Measurements from ENCODE around the gene RRP12. TPM values are rescaled to one million over a fixed set of nuclear protein-coding genes. Genes with fewer than 3 reads are reported as not detected.

RRP12 gene
- total RNA-seq, 2 donors from 2014 or later: 17.7 to 29.3 TPM

DNA sequence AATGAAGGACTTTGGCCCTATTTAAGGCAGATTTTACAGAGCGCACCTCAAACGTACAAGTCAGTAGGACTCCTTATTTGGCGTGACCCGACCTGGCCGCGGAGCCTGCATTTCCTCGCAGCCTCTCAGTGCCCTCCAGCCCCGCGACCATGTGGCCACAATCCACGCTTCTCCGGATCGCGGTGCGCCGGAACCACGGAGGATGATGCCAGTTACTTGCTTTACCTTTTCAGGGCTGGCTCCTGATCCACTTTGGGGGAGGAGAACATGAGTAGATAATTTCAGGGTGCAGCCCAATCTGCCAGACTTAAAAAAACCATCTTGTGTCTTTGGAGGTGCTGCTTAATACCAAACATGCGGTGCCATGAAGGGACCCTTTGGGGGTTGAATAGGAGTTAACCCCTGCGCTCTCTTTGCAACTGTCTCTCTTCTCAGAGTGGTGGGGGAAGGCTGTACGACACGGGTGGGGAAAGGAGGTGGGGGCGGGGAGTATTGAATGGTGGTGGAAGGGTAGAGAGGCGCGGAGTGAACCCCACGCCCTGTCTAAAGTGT is 80.6 kb downstream of the RRP12 start:
- Histone ChIP-seq H3K9me3 (no peaks in the 10 kb centered on the region), H3K27ac (peak overlapping the region in 1 of 2 donors; percentile 90), H3K4me1 (ENCODE audit: control insufficient read depth in 1 of 2, low read depth in 2 of 2) (peaks cover 10 to 18% of the 10 kb centered on the region in 2 donors), H3K36me3 (no peaks in the 10 kb centered on the region), H3K4me3 (peak overlapping the region; percentile 95), H3K27me3 (replicated peaks; ENCODE audit: insufficient read depth) (no peaks in the 10 kb centered on the region)
- DNase-seq (ENCODE audit: low spot score) (no peak), ATAC-seq (ENCODE audit: insufficient number of reproducible peaks, low FRiP score, low read depth) (no peak)
- TF ChIP-seq, protein P1, sequence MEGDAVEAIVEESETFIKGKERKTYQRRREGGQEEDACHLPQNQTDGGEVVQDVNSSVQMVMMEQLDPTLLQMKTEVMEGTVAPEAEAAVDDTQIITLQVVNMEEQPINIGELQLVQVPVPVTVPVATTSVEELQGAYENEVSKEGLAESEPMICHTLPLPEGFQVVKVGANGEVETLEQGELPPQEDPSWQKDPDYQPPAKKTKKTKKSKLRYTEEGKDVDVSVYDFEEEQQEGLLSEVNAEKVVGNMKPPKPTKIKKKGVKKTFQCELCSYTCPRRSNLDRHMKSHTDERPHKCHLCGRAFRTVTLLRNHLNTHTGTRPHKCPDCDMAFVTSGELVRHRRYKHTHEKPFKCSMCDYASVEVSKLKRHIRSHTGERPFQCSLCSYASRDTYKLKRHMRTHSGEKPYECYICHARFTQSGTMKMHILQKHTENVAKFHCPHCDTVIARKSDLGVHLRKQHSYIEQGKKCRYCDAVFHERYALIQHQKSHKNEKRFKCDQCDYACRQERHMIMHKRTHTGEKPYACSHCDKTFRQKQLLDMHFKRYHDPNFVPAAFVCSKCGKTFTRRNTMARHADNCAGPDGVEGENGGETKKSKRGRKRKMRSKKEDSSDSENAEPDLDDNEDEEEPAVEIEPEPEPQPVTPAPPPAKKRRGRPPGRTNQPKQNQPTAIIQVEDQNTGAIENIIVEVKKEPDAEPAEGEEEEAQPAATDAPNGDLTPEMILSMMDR (IDR thresholded peaks at IDR 0.05): no peak

DNA sequence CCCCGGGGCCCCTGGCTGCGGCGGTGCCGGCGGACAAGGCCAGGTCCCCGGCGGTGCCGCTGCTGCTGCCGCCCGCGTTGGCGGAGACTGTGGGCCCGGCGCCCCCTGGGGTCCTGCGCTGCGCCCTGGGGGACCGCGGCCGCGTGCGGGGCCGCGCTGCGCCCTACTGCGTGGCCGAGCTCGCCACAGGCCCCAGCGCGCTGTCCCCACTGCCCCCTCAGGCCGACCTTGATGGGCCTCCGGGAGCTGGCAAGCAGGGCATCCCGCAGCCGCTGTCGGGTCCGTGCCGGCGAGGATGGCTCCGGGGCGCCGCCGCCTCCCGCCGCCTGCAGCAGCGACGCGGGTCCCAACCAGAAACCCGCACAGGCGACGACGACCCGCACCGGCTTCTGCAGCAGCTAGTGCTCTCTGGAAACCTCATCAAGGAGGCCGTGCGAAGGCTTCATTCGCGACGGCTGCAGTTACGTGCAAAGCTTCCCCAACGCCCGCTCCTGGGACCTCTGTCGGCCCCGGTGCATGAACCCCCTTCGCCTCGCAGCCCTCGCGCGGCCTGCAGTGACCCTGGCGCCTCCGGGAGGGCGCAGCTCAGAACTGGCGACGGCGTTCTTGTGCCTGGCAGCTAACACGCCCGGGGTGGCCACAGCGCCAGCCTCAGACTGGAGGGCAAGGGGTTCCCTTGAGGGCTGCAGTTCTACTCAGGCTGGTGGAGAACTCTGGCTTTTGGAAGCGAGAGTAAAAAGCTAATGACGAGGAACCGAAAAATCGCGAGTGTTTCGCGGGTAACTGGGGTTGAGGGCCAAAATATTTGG is 81.3 kb downstream of the RRP12 start:
- peaks cover 10 to 18% of the 10 kb centered on the region in 2 donors for H3K4me1 ChIP-seq (ENCODE audit: control insufficient read depth in 1 of 2, low read depth in 2 of 2)
- H3K4me3 ChIP-seq: peak overlapping the region; percentile 95
- no peaks in the 10 kb centered on the region for H3K27me3 ChIP-seq (replicated peaks; ENCODE audit: insufficient read depth)
- no peak for ATAC-seq (ENCODE audit: insufficient number of reproducible peaks, low FRiP score, low read depth)
- peak overlapping the region; percentile 90 to 91 for H3K27ac ChIP-seq
- DNase-seq (ENCODE audit: low spot score): no peak
- TF ChIP-seq, protein P1 (IDR thresholded peaks at IDR 0.05): peak; percentile 24
- H3K9me3 ChIP-seq: no peaks in the 10 kb centered on the region
- H3K36me3 ChIP-seq: no peaks in the 10 kb centered on the region

DNA sequence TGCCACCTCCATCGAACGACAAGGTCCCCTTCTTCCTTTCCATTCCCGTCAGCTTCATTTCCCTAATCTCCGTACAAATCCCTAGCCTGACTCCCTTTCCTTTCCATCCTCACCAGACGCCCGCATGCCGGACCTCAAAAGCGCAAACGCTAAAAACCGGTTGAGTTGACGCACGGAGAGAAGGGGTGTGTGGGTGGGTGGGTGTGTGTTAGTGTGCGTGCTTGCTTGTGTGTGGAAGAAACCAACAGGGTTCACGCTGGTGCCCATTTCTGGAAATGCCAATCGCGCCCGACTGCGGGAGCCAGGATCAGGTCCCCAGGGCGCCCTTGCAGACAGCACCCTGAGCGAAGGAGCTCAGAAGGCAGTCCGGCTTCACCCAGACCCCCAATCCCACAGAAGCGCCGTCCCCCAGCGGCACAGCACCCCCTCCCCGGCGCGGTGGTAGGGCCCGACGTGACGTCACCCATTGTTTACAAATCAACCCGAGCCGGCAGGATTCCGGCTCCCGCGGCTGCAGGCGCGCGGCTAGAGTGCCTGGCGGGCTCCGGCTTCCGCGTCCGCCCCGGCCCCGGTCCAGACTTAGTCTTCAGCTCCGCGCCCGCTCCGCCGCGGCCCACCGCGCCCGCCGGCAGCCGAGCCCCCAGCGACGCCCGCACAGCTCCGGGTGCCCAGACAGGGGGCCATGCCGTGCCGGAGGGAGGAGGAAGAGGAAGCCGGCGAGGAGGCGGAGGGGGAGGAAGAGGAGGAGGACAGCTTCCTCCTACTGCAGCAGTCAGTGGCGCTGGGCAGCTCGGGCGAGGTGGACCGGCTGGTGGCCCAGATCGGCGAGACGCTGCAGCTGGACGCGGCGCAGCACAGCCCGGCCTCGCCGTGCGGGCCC is 82.1 kb downstream of the RRP12 start, which contains the start of gene FRAT1:
TSS of gene FRAT1 (plus strand) at position 500 of the 880 bp plus-strand sequence. CDS start at position 683, 183 bp downstream.
- Histone ChIP-seq H3K4me1 (ENCODE audit: control insufficient read depth in 1 of 2, low read depth in 2 of 2) (peaks cover 10 to 18% of the 10 kb centered on the region in 2 donors), H3K36me3 (no peaks in the 10 kb centered on the region), H3K27me3 (replicated peaks; ENCODE audit: insufficient read depth) (no peaks in the 10 kb centered on the region), H3K4me3 (peak within 1 kb of the TSS; percentile 95), H3K9me3 (no peaks in the 10 kb centered on the region), H3K27ac (peak within 1 kb of the TSS; percentile 90 to 91)
- DNase-seq (ENCODE audit: low spot score): peak; percentile 64
- TF ChIP-seq, protein P1 (IDR thresholded peaks at IDR 0.05): no peak
- peak; percentile 74 for ATAC-seq (ENCODE audit: insufficient number of reproducible peaks, low FRiP score, low read depth)

GRCh38 chr10:97314671-97315070 is 86.5 kb downstream of the RRP12 start:
- Histone ChIP-seq H3K9me3 (no peaks in the 10 kb centered on the region), H3K36me3 (no peaks in the 10 kb centered on the region), H3K27me3 (replicated peaks; ENCODE audit: insufficient read depth) (no peaks in the 10 kb centered on the region), H3K4me3 (no peak overlapping the region), H3K27ac (no peak overlapping the region), H3K4me1 (ENCODE audit: control insufficient read depth in 1 of 2, low read depth in 2 of 2) (no peaks in the 10 kb centered on the region)
- DNase-seq (ENCODE audit: low spot score) (no peak), ATAC-seq (ENCODE audit: insufficient number of reproducible peaks, low FRiP score, low read depth) (no peak)
- TF ChIP-seq, protein P1 (IDR thresholded peaks at IDR 0.05): no peak
